ENCODE results near the gene FUOM. TPM values are rescaled to one million over a fixed set of nuclear protein-coding genes. Genes with fewer than 3 reads are reported as not detected.

Gene FUOM
- total and polyA plus RNA-seq, 2 of the 4 experiments (the other 2 are of a cell fraction) = 26.3 to 52.8 TPM

- ChIA-PET POLR2A (ENCODE audit: unreplicated experiment) (no interaction called here), CTCF (no interaction called here)
- H3K36me3 ChIP-seq (ENCODE audit: control insufficient read depth, insufficient read depth, low read length) = no peaks in the 10 kb centered on the region
- no peak overlapping the region for H2BK5ac ChIP-seq (ENCODE audit: low read depth, low read length, poor library complexity, severe bottlenecking)
- DNase-seq (peak; percentile 73), ATAC-seq (ENCODE audit: low read depth) (no peak)
- H3K4me2 ChIP-seq (ENCODE audit: low read depth, low read length) = peak overlapping the region; percentile 6; the same call in 1 of the 2 replicates
- in situ Hi-C loops (cut with MboI; ENCODE audit: low sequenced_read_pairs) = loop anchor here (10.0 kb wide), 1 partner anchor 168 kb away; no protein-coding TSS in a partner anchor
- H3K14ac ChIP-seq (replicated peaks; ENCODE audit: low read depth, low read length) = no peak overlapping the region
- H2BK20ac ChIP-seq (ENCODE audit: low read depth, low read length) = no peak overlapping the region
- H3K4ac ChIP-seq (ENCODE audit: low read depth, low read length) = no peak overlapping the region
- H4K5ac ChIP-seq (ENCODE audit: low read depth, low read length) = no peak overlapping the region
- H3K4me3 ChIP-seq (ENCODE audit: insufficient read depth, low read depth, low read length) = no peak overlapping the region
- H3K56ac ChIP-seq (ENCODE audit: extremely low read depth, insufficient read depth, low read length) = no peak overlapping the region
- H2BK120ac ChIP-seq (ENCODE audit: low read depth, low read length) = no peak overlapping the region
- no peaks in the 10 kb centered on the region for H3K9me3 ChIP-seq (ENCODE audit: control insufficient read depth, insufficient read depth, low read length)
- WGBS, 2 experiments (ENCODE audit: extremely low coverage in 2 of 2, insufficient read length in 1 of 2) = 54% methylated on average over 12 of the region's 28 CpGs; no CpG with 5 or more reads in 1 of the 2 experiments
- no peak overlapping the region for H3K18ac ChIP-seq (ENCODE audit: low read depth, low read length)
- peak overlapping the region; percentile 81 for H2AK9ac ChIP-seq (replicated peaks; ENCODE audit: low read depth, low read length, poor library complexity)
- 0 out of 2 replicates have a peak, but pooled peaks cover 6% of the 10 kb centered on the region for H3K9me1 ChIP-seq (ENCODE audit: insufficient read depth, low read length)
- dilution Hi-C loops (cut with HindIII; ENCODE audit: low sequenced_read_pairs, unreplicated experiment) = no loop called here
- no peak overlapping the region for H3K9ac ChIP-seq (ENCODE audit: low read depth, low read length)
- no TSS peak for BruUV-seq (replicated peaks)
- no peak overlapping the region for H2BK15ac ChIP-seq (ENCODE audit: low read depth, low read length)
- peaks cover 22% of the 10 kb centered on the region for H3K27me3 ChIP-seq (ENCODE audit: control insufficient read depth, insufficient read depth, low read length)
- H2AK5ac ChIP-seq (ENCODE audit: low read depth, low read length) = no peak overlapping the region
- H4K8ac ChIP-seq (ENCODE audit: low read depth in 2 of 2, low read length in 2 of 2) = no peak overlapping the region
- intact Hi-C loops (cut with micrococcal nuclease) = loop anchor here (10.0 kb wide), 2 partner anchors 48 to 198 kb away; partner anchors contain the start of genes CYP2E1, ECHS1 and PAOX
- no peak overlapping the region for H2AFZ ChIP-seq (replicated peaks; ENCODE audit: low read length, poor library complexity)
- no peak overlapping the region for H3K27ac ChIP-seq (ENCODE audit: insufficient read depth, low read length)
- H3K23ac ChIP-seq (ENCODE audit: low read depth, low read length) = no peak overlapping the region
- no peak; the same call in 1 of the 2 replicates for TF ChIP-seq MAZ (IDR thresholded peaks at IDR 0.05; ENCODE audit: borderline replicate concordance, low read depth, low read length)
- TF ChIP-seq BHLHE40 (IDR thresholded peaks at IDR 0.05; ENCODE audit: low read depth, low read length) = peak; percentile 83
- no peaks in the 10 kb centered on the region for H3K79me1 ChIP-seq (ENCODE audit: low read depth in 1 of 2, low read length in 2 of 2)
- 0 out of 2 replicates have a peak, but pooled peaks cover 3% of the 10 kb centered on the region for H4K20me1 ChIP-seq (ENCODE audit: insufficient read depth, low read length)
- H3K4me1 ChIP-seq (ENCODE audit: control insufficient read depth, insufficient read depth, low read length) = peaks cover 18% of the 10 kb centered on the region
- H4K91ac ChIP-seq (ENCODE audit: insufficient read depth, low read depth, low read length) = no peak overlapping the region
These were observed 30.8 kb downstream of the FUOM start for GRCh38 chr10:133326745-133327650.
